GM23248 (cell line): ENCODE data around the gene RBP3.

Experiments
- EZH2 ChIP-seq: fragments of 200-600 bp; sonication (generic); IDR thresholded peaks from 2 replicates; pipeline ENCODE4 v1.6.1; 2018; ENCODE audit warnings: antibody characterized with exemption, mild to moderate bottlenecking; ENCODE audit not compliant: insufficient read depth, poor library complexity, severe bottlenecking
- EZH2phosphoT487 ChIP-seq: fragments of 200-600 bp; sonication (generic); IDR thresholded peaks from 2 replicates; pipeline ENCODE4 v1.6.1; 2018; ENCODE audit warnings: antibody characterized with exemption, moderate library complexity, mild to moderate bottlenecking, low read depth; ENCODE audit not compliant: insufficient read depth

GRCh38 chr10:47368431-47369180 is 20.4 kb downstream of the RBP3 start:
- TF ChIP-seq EZH2 (no peak), EZH2phosphoT487 (no peak)
